ENCODE measurements around the gene TBC1D22A. TPM values are rescaled to one million over a fixed set of nuclear protein-coding genes. Genes with fewer than 3 reads are reported as not detected.

The TBC1D22A gene
- total RNA-seq, 1 donor, result 17.7 TPM

DNA sequence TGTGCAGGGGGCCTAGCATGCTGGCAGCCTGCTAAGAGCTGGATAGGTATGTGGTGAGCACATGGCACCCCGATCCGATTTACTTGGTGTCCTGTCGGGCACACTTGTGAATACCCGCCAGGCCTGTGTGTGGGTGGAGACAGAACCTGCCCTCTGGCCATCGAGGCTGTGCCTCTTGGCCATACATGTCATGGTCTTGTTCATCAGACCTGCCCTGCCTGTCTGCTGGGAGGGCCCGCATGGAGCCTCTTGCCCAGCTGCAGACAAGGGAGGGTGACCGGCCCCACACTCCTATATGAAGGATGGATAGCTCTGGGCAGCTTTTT is 310.2 kb downstream of the TBC1D22A start:
- TF ChIP-seq, protein P1, sequence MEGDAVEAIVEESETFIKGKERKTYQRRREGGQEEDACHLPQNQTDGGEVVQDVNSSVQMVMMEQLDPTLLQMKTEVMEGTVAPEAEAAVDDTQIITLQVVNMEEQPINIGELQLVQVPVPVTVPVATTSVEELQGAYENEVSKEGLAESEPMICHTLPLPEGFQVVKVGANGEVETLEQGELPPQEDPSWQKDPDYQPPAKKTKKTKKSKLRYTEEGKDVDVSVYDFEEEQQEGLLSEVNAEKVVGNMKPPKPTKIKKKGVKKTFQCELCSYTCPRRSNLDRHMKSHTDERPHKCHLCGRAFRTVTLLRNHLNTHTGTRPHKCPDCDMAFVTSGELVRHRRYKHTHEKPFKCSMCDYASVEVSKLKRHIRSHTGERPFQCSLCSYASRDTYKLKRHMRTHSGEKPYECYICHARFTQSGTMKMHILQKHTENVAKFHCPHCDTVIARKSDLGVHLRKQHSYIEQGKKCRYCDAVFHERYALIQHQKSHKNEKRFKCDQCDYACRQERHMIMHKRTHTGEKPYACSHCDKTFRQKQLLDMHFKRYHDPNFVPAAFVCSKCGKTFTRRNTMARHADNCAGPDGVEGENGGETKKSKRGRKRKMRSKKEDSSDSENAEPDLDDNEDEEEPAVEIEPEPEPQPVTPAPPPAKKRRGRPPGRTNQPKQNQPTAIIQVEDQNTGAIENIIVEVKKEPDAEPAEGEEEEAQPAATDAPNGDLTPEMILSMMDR (IDR thresholded peaks at IDR 0.05; ENCODE audit: extremely low read depth, low read depth, low read length), result no peak

DNA sequence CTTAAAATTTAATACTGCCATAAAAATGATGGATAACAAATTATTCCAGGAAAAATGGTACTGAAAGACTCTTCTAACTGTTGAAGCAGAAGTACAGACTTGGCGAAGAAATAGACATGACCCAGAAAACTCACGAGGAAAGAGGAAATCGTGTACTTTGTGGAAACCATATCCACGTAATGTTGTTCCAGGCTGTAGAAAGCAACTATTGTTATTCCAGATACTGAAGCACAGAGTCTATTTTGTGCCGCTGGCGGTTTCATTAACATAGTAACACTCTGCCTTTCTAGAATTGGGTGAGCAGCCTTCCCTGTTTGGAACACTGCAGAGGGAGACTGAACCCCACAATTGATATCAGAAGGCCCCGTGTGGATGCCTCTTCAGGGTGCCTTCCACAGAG is 310.6 kb downstream of the TBC1D22A start:
- no peak for DNase-seq (ENCODE audit: insufficient read length, low spot score, missing footprints)
- Histone ChIP-seq H3K4me1 (ENCODE audit: insufficient read depth, low read length) (no peaks in the 10 kb centered on the region), H3K4me2 (ENCODE audit: insufficient read depth, low read length) (no peak overlapping the region), H3K27ac (ENCODE audit: low read depth, low read length) (no peak overlapping the region), H4K20me1 (ENCODE audit: insufficient read depth, low read length) (peaks cover 5% of the 10 kb centered on the region), H3K79me2 (ENCODE audit: insufficient read depth, low read length) (peaks cover 6% of the 10 kb centered on the region), H3K36me3 (ENCODE audit: insufficient read depth, low read length) (no peaks in the 10 kb centered on the region), H3K4me3 (ENCODE audit: insufficient read depth, low read length) (no peak overlapping the region), H3K9me3 (ENCODE audit: low read depth, low read length) (peaks cover 1% of the 10 kb centered on the region), H2AFZ (ENCODE audit: low read length) (no peak overlapping the region), H3K27me3 (ENCODE audit: insufficient read depth, low read length) (no peaks in the 10 kb centered on the region)
- TF ChIP-seq, protein P1 (IDR thresholded peaks at IDR 0.05; ENCODE audit: extremely low read depth, low read depth, low read length), result no peak

More for the DNA sequence above, 310.2 kb downstream of the TBC1D22A start:
- no peak overlapping the region for H3K4me3 ChIP-seq (ENCODE audit: insufficient read depth, low read length)
- no peak for DNase-seq (ENCODE audit: insufficient read length, low spot score, missing footprints)
- H3K27me3 ChIP-seq (ENCODE audit: insufficient read depth, low read length), result no peaks in the 10 kb centered on the region
- no peaks in the 10 kb centered on the region for H3K4me1 ChIP-seq (ENCODE audit: insufficient read depth, low read length)
- no peak overlapping the region for H2AFZ ChIP-seq (ENCODE audit: low read length)
- H3K9me3 ChIP-seq (ENCODE audit: low read depth, low read length), result peaks cover 1% of the 10 kb centered on the region
- H3K4me2 ChIP-seq (ENCODE audit: insufficient read depth, low read length), result no peak overlapping the region
- peaks cover 5% of the 10 kb centered on the region for H4K20me1 ChIP-seq (ENCODE audit: insufficient read depth, low read length)
- H3K36me3 ChIP-seq (ENCODE audit: insufficient read depth, low read length), result no peaks in the 10 kb centered on the region
- H3K27ac ChIP-seq (ENCODE audit: low read depth, low read length), result no peak overlapping the region
- H3K79me2 ChIP-seq (ENCODE audit: insufficient read depth, low read length), result peaks cover 6% of the 10 kb centered on the region

- Histone ChIP-seq H3K4me1 (ENCODE audit: insufficient read depth, low read length) (no peaks in the 10 kb centered on the region), H3K4me2 (ENCODE audit: insufficient read depth, low read length) (no peak overlapping the region), H3K79me2 (ENCODE audit: insufficient read depth, low read length) (peaks cover 6% of the 10 kb centered on the region), H3K27ac (ENCODE audit: low read depth, low read length) (no peak overlapping the region), H4K20me1 (ENCODE audit: insufficient read depth, low read length) (peaks cover 5% of the 10 kb centered on the region), H3K27me3 (ENCODE audit: insufficient read depth, low read length) (no peaks in the 10 kb centered on the region), H3K9me3 (ENCODE audit: low read depth, low read length) (peaks cover 1% of the 10 kb centered on the region), H3K4me3 (ENCODE audit: insufficient read depth, low read length) (no peak overlapping the region), H2AFZ (ENCODE audit: low read length) (no peak overlapping the region), H3K36me3 (ENCODE audit: insufficient read depth, low read length) (no peaks in the 10 kb centered on the region)
- TF ChIP-seq, protein P1 (IDR thresholded peaks at IDR 0.05; ENCODE audit: extremely low read depth, low read depth, low read length), result no peak
- no peak for DNase-seq (ENCODE audit: insufficient read length, low spot score, missing footprints)
These were observed 311.7 kb downstream of the TBC1D22A start for GRCh38 chr22:47074105-47074504.

GRCh38 chr22:47075568-47075967 is 313.1 kb downstream of the TBC1D22A start:
- H3K27ac ChIP-seq (ENCODE audit: low read depth, low read length), result no peak overlapping the region
- no peak overlapping the region for H2AFZ ChIP-seq (ENCODE audit: low read length)
- peaks cover 3% of the 10 kb centered on the region for H3K79me2 ChIP-seq (ENCODE audit: insufficient read depth, low read length)
- no peaks in the 10 kb centered on the region for H3K4me1 ChIP-seq (ENCODE audit: insufficient read depth, low read length)
- no peaks in the 10 kb centered on the region for H3K36me3 ChIP-seq (ENCODE audit: insufficient read depth, low read length)
- H3K27me3 ChIP-seq (ENCODE audit: insufficient read depth, low read length), result no peaks in the 10 kb centered on the region
- H3K9me3 ChIP-seq (ENCODE audit: low read depth, low read length), result peaks cover 1% of the 10 kb centered on the region
- no peak overlapping the region for H3K4me2 ChIP-seq (ENCODE audit: insufficient read depth, low read length)
- no peak overlapping the region for H3K4me3 ChIP-seq (ENCODE audit: insufficient read depth, low read length)
- DNase-seq (ENCODE audit: insufficient read length, low spot score, missing footprints), result no peak
- H4K20me1 ChIP-seq (ENCODE audit: insufficient read depth, low read length), result peaks cover 5% of the 10 kb centered on the region
- TF ChIP-seq, protein P1 (IDR thresholded peaks at IDR 0.05; ENCODE audit: extremely low read depth, low read depth, low read length), result no peak

Measured in osteoblast (primary cell).